Skeletal muscle cell (primary cell): ENCODE measurements around the gene OSBPL1A.
"Not testable (repeated sequence)": the region's sequence is repeated elsewhere in the genome, so short reads cannot be mapped to it uniquely, and the experiment has no call there.

ENCODE experiments used
- DNase-seq: peaks from one replicate; pipeline ENCODE4 v3.0.0-alpha.2; 2010; ENCODE audit warnings: low read depth
- H3K4me3 ChIP-seq: 2 replicates; pipeline ENCODE4 v1.5.1; 2011; ENCODE audit warnings: low read depth, mild to moderate bottlenecking, control low read depth, low read length, moderate library complexity

Gene OSBPL1A

DNA sequence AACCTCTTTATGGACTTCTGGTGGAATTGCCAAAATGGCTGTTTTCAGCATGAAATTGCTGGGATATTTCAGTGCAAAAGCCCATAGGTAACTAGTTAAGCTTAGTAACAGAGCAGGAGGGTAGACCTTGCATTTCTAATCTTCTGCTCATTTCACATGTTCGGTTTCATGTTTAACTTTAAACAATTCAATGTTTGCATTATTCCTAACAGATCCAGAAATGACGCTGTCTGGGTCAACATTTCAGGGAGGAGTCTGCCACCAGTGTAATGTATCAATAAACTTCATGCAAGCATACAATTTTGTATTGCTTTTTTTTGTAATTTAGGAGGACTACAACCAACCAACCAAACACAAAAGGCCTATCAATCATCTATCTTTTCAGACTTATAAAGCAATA is 236.3 kb downstream of the OSBPL1A start:
- DNase-seq = no peak

DNA sequence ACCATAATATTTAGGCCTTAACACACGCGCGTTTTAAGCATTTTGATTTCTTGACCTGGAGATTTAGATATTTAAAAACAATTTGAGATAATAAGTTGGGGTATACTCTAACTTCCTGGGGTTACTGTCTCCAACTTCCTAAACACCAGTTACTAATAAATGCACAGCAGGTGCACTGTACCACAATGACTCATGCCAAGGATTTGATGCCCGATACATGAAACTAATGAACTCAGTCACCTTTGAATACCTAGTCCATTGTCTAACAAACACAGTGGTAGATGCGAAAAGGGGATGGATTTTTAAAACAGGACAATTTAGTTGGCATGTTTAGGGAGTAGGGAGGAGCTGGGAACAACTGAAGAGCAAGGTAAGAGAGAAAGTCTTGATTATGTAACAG is 237.5 kb downstream of the OSBPL1A start:
- H3K4me3 ChIP-seq = no peak overlapping the region
- no peak for DNase-seq

More for the DNA sequence above, 236.3 kb downstream of the OSBPL1A start:
- H3K4me3 ChIP-seq = no peak overlapping the region

DNA sequence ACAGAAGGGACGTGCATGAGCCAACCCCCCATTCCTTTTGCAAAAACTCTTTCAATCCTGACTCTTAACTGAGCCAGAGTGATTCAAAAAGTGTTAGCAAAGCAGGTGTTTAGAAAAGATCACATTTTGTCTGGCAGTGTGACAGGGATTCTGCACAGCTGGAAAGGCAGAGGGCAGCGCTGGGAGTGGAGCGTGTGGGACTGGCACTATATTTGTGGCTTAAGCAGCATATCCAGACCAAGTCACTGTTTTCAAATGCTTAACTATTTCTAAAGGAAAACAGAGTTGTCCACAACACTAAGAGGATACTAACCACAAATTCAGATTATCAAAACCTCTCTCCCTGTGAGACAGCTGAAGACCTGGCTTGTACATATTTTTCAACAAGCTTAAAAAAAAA is 239.8 kb downstream of the OSBPL1A start:
- no peak overlapping the region for H3K4me3 ChIP-seq
- peak; percentile 9 for DNase-seq

- no peak overlapping the region for H3K4me3 ChIP-seq
- DNase-seq = no peak
Observed at GRCh38 chr18:24153397-24153796, 244.2 kb downstream of the OSBPL1A start.

DNA sequence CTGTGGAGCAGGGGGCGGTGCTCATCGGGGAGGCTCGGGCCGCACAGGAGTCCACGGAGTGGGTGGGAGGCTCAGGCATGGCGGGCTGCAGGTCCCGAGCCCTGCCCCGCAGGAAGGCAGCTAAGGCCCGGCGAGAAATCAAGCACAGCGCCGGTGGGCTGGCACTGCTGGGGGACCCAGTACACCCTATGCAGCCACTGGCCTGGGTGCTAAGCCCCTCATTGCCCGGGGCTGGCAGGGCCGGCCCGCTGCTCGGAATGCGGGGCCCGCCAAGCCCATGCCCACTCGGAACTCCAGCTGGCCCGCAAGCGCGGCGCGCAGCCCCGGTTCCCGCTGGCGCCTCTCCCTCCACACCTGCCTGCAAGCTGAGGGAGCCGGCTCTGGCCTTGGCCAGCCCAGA is 248.0 kb downstream of the OSBPL1A start:
- not testable (repeated sequence) for DNase-seq, H3K4me3 ChIP-seq

- H3K4me3 ChIP-seq = no peak overlapping the region
- no peak for DNase-seq
Observed at GRCh38 chr18:24142376-24142775, 255.2 kb downstream of the OSBPL1A start.

DNA sequence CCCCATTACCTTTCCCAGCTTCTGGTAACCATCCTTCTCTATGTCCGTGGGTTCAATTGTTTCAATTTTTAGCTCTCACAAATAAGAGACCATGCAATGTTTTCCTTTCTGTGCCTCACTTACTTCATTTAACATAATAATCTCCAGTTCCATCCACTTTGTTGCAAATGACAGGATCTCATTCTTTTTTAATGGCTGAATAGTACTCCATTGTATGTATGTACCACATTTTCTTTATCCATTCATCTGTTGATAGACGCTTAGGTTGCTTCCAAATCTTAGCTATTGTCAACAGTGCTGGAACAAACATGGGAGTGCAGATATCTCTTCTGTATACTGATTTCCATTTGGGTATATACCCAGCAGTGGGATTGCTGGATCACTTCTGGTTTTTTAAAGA is 256.9 kb downstream of the OSBPL1A start:
- no peak overlapping the region for H3K4me3 ChIP-seq
- no peak for DNase-seq

DNA sequence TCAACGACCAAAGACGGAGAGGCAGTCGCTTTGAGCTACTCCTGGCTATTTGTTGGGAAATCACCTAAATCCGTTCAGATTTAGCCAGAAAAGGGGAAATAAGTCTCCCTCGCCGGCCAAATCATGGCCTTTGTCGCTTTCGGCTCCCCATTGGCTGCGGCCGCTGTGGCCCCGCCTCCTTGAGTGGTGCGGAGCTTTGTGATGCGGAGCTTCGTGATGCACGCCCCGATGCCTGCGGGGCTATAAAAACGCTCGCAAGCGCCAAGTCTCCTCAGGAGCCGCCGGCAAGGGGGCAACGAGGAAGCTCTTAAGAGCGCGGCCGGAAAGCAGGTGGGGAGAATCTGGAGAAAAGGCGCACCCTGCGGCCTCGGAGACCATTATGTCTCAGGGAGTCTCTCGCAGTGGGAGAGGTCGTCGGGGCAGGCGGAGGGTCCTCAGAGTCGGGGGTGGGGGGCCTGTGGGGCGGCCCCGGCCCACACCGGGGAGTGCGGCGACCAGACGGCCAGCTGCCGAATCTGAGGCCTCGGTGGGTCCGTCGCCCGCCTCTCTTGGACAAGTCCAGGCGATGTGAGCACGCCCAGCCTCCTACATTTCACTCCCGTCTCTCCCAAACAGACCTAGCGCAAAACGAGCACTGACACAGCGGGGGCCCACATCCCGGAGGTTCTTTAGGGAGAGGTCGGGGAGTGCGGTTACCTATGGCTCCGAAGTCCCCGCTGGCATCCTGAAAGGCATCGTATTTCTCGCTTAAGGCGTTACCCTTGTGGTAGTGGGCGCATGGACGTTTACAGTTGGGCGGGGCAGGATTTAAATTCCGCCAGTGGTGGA is 258.6 kb downstream of the OSBPL1A start, which contains the start of gene CABYR:
Gene CABYR (plus strand): TSS at position 274 of the 828 bp plus-strand sequence. CDS start 4,053 bp downstream, outside the sequence.
- peak; percentile 66 for DNase-seq
- peak within 1 kb of the TSS; percentile 68 for H3K4me3 ChIP-seq

DNA sequence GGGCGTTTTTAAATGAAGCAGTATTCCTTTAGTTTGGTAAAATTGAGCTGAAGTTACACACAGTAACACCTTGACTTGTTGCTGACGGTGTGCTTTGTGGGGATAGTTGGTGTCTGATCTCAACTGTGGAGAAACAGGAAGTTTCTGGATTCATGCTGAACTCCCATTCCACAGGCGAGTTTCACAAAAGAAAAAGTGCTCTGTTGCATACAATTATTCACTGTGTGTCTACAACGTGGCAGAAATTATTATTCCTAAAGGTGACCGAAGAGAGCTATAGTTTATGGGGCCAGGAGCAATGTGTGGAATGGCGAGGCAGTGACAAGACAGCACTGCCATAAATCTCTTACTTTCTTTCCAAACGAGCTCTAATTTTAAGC is 259.2 kb downstream of the OSBPL1A start:
- DNase-seq = no peak
- H3K4me3 ChIP-seq = peak overlapping the region; percentile 68

- DNase-seq = no peak
Observed at GRCh38 chr18:24136967-24137373, 260.7 kb downstream of the OSBPL1A start.

DNA sequence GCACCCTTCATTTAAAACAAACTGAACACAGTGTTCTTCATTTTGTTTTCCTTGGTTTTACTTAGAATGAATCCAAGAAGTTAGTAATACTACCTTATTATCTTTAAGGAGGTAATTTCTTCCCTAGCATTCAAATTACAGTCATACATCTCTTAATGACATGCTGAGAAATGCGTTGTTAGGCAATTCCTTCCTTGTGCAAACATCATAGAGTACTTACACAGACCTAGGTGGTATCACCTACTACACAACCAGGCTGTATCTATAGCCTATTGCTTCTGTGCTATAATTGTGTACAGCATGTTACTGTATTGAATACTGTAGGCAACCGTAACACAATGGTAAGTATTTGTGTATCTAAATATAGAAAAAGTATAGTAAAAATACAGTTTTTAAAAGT is 267.1 kb downstream of the OSBPL1A start:
- H3K4me3 ChIP-seq = no peak overlapping the region
- DNase-seq = no peak

More at GRCh38 chr18:24136967-24137373, 260.7 kb downstream of the OSBPL1A start:
- no peak overlapping the region for H3K4me3 ChIP-seq

GRCh38 chr18:24128700-24129099 is 268.9 kb downstream of the OSBPL1A start:
- DNase-seq = no peak

GRCh38 chr18:24127735-24128134 is 269.9 kb downstream of the OSBPL1A start:
- no peak for DNase-seq
- H3K4me3 ChIP-seq = no peak overlapping the region

More at GRCh38 chr18:24128700-24129099, 268.9 kb downstream of the OSBPL1A start:
- no peak overlapping the region for H3K4me3 ChIP-seq

GRCh38 chr18:24126155-24126961 is 271.3 kb downstream of the OSBPL1A start:
- no peak overlapping the region for H3K4me3 ChIP-seq
- DNase-seq = no peak

DNA sequence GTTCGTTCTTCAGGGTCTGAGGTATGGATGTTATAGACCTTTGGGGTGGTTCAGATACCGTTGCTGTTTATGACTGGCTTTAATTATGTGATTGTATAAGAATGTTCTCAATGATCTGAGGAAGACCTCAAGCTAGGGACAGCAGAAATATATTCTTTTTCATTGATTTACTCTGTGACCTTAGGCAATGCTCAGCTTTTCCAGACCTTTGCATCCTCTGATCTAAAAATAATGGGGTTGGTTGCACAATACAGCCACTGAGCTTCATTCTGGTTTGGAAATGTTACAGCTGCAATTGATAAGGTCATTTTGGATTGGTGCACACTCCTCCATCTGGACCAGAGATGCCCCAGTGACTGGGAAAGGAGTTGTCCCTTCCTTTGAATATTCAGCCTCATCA is 276.0 kb downstream of the OSBPL1A start:
- no peak for DNase-seq

DNA sequence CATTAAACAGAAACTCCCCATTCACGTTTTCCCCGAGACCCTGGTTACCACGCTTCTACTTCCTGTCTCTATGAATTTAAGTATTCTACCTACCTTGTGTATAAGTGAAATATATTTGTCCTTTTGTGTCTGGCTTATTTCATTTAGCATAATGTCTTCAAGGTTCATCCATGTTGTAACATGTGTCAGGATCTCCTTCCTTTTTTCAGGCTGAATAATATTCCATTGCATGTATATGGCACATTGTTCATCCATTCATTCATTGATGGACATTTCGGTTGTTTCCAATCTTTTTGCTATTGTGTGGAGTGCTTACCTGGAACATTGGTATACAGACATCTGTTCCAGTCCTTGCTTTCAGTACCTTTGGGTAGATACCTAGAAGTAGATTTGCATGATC is 276.9 kb downstream of the OSBPL1A start:
- no peak overlapping the region for H3K4me3 ChIP-seq
- no peak for DNase-seq

More for the DNA sequence above, 276.0 kb downstream of the OSBPL1A start:
- H3K4me3 ChIP-seq = no peak overlapping the region

- peak; percentile 14 for DNase-seq
- H3K4me3 ChIP-seq = no peak overlapping the region
Observed at GRCh38 chr18:24118750-24119577, 278.7 kb downstream of the OSBPL1A start.

DNA sequence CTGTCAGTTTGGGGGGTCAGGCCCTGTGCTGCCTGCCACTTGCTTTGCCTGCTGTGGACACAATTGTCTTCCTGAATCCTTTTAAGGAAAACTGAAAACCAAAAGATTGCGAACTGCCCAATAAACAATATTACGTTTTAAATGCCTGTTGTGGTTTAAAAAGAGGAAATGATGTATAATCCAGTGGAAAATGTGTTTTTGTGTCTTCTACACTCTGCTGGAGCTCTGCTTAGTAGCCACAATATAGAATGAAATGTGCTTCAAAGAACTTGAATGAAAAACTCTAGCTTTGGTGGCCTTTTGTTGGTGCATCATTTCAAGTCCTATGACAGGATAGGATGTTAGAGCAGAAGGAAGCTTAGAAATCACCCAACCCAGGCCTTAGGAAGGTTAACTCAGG is 282.0 kb downstream of the OSBPL1A start:
- no peak for DNase-seq
- H3K4me3 ChIP-seq = no peak overlapping the region

DNA sequence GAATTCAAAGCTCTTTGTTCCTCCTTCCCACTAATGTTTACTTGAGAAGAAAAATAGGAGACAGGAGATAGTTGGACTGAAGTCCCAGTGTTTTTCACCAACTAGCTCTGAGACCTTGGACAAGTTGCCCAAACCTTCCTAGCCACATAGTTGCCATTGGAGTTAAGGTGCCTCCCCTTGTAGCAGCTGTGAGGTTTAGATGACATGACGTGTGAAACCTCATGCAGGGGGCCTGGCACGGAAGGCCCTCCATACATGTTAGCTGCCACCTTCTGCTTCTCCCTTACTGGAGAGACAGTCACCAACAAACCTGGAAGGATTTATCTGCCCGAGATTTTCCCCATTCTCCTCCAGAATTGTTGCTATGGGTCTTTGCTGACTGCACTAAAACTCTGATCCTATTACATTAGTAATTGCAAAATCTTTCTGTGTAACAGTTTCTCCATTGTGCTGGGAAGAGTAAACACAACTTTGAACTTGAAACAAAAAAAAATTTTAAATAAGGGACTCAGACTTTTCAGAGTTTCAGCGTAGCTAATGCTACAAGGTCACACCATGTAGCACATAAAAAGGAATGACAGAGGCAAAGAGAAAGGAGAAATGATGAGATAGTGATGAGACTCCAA is 282.6 kb downstream of the OSBPL1A start:
- no peak overlapping the region for H3K4me3 ChIP-seq
- no peak for DNase-seq
